HG03025 (cell line): ENCODE results near the gene PARD3.
"Not testable (repeated sequence)": the region's sequence is repeated elsewhere in the genome, so short reads cannot be mapped to it uniquely, and the experiment has no call there.

Source experiments
- ATAC-seq: cut with Tn5 transposase; IDR thresholded peaks from one replicate; pipeline ENCODE4 v1.9.1; 2021; ENCODE audit warnings: mild to moderate bottlenecking, moderate library complexity; ENCODE audit not compliant: unreplicated experiment, low FRiP score

Gene PARD3

GRCh38 chr10:34768972-34769330 is 46.1 kb downstream of the PARD3 start:
- no peak for ATAC-seq

DNA sequence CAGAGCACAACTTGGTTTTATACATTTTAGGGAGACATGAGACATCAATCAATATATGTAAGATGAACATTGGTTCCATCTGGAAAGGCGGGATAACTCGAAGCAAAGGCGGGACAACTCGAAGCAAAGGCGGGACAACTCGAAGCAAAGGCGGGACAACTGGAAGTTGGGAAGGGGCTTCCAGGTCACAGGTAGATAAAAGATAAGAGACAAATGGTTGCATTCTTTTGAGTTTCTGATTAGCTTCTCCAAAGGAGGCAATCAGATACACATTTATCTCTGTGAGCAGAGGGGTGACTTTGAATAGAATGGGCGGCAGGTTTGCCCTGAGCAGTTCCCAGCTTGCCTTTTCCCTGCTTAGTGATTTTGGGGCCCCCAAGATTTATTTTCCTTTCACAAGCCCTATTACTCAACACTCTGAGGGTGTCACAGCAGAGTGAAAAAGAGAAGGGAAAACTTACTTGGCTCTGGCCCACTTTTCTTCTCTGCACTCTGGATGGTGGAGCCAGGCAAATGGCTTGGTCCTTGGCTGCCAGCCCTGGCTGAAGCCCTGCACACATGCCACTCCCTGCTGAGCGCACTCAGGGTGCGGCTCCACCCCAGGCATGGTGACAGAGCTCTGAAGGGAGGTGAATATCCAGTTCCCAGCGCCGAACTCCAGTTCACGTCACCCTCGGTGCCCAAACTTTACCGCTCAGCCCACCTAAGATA is 46.7 kb downstream of the PARD3 start:
- no peak for ATAC-seq

DNA sequence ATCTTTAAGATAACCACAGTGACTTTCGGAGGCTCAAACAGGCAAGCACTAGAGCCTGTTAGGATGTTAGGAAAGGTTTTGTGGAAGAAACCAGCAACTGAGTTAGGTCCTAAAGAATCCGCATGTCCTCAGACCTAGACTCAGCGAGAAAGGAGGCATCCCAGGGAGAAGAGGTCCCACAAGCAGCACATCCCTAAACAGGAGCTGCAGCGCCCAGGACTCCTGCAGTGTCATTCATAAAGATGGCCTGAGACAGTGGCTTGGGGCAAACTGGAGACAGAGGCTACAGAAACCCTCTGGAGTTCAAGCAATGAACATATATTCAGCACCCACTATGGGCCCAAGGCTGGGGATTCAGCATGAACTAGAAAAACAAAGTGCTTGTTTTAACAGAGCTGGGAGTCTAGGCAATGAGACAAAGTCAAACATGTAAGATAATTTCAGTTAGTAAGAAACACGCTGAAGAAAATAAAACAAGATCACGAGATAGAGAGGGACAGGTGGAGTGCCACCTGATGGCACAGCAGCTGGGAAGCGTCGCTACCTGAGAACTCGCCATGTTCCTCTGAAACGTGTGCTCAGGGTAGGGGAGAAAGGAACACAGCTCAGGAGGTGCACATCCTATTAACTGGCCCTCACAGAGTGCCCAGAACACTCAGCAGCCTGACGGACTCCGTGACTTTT is 48.1 kb downstream of the PARD3 start:
- ATAC-seq: no peak

DNA sequence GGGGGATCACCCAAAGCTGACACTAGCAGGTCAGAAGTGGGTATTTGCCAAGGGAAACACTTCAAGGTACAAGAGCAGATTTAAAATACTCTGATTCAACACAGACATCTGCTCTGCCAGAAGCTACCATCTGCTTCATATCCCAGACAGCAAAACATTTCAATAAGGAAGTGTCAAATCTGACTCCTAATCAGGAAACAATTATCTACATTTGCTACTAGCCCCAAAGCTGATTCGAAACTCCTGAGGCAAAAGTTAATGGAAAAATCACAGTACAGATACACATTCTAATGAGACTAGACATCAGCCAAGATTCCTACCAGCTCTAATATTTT is 48.9 kb downstream of the PARD3 start:
- no peak for ATAC-seq

GRCh38 chr10:34764472-34764946 is 50.6 kb downstream of the PARD3 start:
- no peak for ATAC-seq

- no peak for ATAC-seq
These were observed 52.3 kb downstream of the PARD3 start for GRCh38 chr10:34762603-34763299.

DNA sequence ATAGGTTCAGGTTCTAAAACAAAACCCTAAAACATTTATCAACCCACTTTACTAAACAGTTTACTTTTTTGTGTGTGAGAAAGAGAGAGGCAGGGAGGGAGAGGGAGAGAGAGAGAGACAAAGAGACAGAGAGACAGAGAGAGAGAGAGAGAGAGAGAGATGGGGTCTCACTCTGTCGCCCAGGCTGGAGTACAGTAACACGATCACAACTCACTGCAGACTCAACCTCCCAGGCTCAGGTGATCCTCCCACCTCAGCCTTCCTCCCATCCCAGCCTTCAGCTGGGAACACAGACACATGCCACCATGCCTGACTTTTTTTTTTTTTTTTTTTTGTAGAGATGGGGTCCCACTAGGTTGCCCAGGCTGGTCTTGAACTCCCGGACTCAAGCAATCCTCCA is 52.9 kb downstream of the PARD3 start:
- no peak for ATAC-seq

DNA sequence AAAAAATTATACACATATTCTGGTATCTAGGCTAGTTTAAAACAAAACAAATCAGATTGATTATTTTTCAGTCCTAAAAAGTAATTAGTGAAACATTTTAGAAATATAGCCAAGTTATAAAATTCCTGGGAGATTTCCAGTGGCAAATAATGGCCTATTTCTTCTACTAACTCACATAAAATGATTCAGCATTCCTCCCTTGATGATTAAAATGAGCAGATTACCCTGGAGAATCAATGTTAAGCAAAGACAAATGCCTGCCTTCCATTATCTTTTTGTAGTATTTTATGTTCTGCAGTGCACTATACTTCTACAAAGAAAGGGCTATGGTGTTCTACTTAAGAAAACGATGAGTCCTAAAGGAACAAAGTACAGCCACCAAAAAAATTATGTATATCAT is 53.6 kb downstream of the PARD3 start:
- no peak for ATAC-seq

DNA sequence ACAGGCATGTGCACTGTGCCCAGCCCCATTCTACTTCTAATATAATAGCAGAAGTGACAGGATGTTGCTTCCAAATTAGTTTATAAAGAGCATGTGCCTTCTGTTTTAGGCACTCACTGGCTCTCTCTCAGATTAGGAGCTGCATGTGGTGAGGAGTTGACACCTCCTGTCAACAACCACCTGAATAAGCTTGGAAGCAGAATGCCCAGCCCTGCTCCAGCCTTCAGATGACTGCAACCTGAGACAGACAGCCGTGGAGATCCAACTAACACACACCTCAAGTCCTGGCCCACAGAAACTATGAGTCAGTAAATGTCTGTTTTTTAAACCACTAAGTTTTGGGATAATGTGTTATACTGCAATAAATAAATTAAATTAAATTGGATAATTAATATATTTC is 54.5 kb downstream of the PARD3 start:
- ATAC-seq: no peak

- no peak for ATAC-seq
These were observed 55.3 kb downstream of the PARD3 start for GRCh38 chr10:34759837-34760215.

DNA sequence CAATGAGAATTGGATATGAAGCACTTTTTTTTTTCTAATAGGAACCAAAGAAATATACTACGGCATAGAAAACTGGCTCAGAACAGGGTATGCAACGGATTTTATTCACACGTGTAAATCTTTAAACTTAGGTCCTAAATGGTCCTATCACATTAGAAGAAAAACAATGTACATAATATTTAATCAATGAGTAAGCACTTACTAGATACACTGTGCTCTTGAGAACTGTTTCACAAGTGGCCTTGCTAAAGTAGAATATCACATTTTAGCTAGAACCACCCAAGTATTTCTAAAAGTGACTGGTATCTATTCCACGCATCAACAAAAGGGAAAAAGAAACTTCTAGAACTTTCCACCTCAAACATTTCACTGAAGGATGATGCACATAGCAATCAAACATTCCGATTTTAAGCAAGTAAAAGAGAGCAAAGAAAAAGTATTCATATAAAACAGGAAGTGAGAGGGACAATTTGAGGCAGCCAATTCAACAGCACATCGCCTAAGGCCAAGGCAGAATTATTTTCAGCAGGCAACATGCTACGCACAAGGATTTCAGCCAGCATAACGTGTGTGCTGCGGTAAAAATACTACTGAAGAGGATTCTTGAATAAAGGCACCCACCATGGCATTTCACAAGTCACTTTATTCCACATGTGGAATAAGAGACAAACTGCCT is 55.8 kb downstream of the PARD3 start:
- ATAC-seq: no peak

- ATAC-seq: no peak
These were observed 56.6 kb downstream of the PARD3 start for GRCh38 chr10:34758447-34758996.

DNA sequence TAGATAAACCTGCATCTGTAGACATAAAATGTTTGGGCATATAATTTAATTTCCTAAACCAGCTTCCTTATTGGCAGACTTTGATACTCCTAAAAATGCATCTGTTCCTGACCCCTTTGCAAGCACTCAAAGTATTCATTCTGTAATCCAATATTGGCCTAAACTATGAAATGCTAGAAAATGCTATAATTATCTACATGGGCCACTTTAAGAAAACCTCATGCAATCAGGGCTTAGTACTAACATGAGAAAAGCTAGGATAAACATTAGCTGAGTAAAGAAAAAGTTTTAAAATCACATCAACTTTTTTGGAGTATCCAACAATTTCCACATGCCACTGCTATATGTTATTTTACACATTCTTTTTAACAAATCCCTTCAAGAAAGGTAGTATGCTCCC is 57.2 kb downstream of the PARD3 start:
- ATAC-seq: no peak

DNA sequence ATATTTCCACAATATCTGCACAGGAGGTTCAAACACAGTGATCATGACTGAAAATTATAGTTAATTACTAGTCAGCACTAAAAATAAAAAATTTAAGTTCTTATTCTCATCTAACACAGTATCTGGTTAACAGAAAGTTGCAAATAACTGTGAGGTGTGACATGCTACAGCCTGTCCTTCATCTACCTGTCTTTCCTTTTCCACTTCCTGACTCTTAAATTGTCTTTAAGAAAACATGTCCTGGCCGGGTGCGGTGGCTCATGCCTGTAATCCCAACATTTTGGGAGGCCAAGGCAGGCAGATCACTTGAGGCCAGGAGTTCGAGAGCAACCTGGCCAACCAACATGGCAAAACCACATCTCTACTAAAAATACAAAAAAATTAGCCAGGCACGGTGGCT is 57.9 kb downstream of the PARD3 start:
- not testable (repeated sequence) for ATAC-seq

- no peak for ATAC-seq
These were observed 58.5 kb downstream of the PARD3 start for GRCh38 chr10:34756584-34756983.

DNA sequence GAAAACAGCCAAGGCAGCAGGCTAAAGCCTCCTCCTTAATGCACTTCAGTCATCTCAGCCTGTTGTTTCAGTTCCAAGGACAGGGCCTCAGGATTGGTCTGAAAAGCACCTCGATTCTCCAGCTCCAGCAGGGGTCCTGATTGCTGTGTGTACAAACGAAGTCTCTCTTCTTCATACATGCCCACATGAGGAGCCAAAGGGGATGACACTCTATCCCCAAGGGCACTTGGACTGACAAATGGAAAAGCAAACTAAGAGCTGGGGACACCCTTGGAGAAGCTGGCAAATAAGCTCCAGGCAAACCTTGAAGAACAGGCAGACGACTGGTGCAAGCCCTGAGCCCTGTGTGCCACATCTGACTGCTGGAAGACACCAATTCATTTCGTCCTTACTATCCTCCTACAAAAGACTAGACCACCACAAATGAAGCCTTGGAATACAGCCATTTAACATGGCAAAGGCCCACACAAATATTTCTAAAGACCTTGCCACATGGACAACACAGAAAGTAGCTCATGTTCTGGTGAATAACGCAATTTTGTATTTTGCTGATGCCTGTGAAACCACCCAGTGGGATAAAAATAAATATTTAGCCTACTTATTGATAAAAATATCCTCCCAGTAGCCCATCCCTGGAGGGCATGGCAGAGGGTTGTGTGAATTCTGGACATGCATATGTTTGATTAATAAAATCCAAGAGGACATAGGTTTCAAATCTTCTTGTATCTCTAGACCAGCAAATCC is 61.9 kb downstream of the PARD3 start:
- ATAC-seq: no peak

GRCh38 chr10:34751272-34751671 is 63.8 kb downstream of the PARD3 start:
- ATAC-seq: no peak

DNA sequence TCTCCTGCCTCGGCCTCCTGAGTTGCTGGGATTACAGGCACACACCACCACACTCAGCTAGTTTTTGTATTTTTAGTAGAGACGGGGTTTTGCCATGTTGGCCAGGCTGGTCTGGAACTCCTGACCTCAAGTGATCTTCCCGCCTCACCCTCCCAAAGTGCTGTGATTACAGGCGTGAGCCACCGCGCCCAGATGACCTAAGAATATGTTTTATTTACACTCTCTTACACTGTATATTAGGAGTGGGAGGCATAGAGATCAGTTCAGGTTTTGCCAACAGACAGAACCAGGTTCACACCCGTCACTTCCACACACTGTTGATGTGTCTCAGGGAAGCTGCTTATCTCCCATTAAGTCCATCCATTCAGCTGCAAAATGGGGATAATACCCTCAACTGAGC is 64.3 kb downstream of the PARD3 start:
- not testable (repeated sequence) for ATAC-seq

DNA sequence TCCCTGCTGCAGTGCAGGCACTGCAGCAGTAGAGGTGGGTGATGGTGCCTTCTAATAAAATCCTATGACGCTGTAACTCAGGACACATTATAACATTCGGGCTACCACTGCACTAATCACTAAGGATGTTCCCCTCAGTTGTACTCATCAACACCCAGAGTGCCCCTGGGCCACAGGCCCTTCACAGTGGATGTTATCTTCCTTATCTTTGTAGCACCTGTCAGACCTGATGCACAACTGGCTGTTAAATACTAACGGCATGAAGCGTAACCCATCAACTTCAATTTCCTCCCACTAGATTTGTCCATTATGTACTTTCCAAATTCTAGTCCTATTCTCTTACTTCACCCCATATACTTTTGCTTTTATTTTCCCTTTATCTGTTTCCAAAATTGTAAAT is 66.3 kb downstream of the PARD3 start:
- no peak for ATAC-seq

GRCh38 chr10:34748357-34748756 is 66.7 kb downstream of the PARD3 start:
- ATAC-seq: no peak
